Activated CD4-positive, CD25-positive, alpha-beta regulatory T cell treated with anti-CD3 and anti-CD28 coated beads, Interleukin-2, amount 50 U/mL, for 24 hours (primary cell): ENCODE data around the gene GBGT1.

ENCODE experiments used
- ATAC-seq, 2 donors: fragments of 150-1000 bp; cut with Tn5 transposase; one replicate each; pipeline ENCODE4 v1.10.0; 2021; ENCODE audit warnings: mild to moderate bottlenecking in 1 of 2, moderate library complexity in 1 of 2

GBGT1 gene

DNA sequence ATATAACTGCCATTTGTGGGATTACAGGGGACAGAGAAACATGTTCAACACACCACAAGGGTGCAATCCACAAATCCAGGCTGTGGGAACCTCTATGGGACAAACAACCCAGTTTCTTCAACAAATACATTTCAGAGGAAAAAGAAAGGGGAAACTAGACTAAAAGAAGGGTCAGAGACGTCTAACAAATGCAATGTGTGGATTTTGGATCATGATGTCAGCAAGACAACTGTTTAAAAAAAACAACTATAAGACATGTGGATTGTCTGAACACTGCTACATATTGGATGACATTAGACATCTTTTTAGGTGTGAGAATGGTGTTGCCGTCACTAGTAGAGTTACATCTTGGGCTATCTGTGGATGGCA is 38.8 kb downstream of the GBGT1 start:
- ATAC-seq: no peak

- ATAC-seq: no peak
Measured at GRCh38 chr9:133124123-133124906, 39.4 kb downstream of the GBGT1 start.

GRCh38 chr9:133122935-133123611 is 40.6 kb downstream of the GBGT1 start:
- no peak for ATAC-seq

DNA sequence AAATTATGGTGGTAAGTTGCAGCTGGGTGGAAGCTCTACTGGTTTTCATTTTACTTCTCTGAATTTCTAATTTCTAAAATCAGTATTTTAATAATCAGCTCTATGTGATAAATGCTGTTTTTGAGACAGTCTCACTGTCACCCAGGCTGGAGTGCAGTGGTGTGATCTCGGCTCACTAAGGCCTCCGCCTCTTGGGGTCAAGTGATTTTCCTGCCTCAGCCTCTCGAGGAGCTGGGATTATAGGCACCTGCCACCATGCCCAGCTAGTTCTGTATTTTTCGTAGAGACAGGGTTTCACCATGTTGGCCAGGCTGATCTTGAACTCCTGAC is 41.1 kb downstream of the GBGT1 start:
- ATAC-seq: no peak

- ATAC-seq: no peak
Measured at GRCh38 chr9:133121915-133122550, 41.7 kb downstream of the GBGT1 start.

DNA sequence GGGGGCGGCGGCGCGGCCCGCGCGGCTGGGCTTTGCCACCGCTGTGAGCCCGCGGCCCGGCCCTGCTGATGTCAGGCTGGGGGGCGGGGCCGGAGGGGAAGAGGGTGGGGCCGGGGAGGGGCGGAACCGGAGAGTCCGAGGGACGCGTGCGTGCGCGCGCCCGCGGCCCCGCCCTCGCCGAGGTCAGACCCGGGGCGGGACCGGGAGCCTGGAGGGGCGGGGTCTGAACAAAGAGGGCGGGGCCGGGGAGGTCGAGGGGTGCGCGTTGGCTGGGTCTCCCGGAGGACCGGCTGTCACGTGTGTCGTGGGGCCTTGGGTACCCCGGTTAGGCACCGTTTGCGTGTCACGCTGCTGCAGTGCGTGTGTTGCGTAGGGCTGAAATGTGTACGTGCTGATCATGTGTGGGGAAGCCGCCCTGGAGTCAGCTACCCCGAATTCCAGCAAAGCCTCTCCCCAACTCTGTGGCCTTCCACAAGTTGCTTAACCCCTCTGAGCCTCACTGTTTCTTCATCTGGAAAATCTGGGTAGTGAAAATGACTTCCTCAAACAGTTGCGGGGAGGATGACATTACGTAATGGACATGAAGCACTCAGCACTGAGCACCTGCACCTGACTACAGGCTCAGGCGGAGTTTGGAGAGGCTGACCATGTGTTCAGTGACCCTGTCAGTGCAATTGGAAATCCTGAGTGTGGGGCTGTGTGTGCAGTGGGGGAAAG is 42.4 kb downstream of the GBGT1 start, which contains the start of gene RALGDS:
RALGDS (minus strand) TSS at position 43 of the 717 bp plus-strand sequence. CDS start 86 bp downstream, outside the sequence.
- peak; percentile 80 to 84 for ATAC-seq

DNA sequence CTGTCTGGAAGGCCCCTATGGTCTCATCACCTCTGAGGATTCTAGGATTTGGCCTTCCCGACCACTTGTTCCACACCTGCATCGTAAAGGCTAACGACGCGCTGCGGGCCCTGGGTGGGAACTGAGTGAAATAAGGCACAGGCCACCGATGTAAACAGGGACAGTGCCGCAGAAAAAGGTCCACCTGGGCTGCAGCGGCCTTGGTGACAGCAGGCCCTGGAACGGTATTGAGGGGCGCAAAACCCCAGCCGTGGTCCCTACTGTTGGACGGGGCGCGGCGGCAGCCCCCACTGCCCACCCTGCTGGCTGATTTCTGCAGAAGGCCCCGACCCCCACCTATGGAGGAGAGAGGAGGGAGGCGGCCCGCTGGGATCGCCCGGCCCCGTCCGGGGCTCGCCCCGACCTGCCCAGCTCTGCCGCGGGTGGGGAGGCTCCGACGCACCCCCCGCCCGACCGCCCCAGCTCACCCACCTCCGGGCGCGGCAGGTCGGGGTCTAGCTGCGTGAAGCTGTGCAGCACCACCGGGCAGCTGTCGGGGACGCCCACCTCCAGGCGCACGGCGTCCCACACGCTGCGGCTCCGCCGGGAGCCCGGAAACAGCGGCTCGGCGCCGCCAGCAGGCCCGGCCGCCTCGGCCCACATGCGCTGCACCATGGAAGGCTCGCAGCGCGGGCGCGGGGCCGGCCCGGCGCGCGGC is 43.1 kb downstream of the GBGT1 start:
- no peak for ATAC-seq

DNA sequence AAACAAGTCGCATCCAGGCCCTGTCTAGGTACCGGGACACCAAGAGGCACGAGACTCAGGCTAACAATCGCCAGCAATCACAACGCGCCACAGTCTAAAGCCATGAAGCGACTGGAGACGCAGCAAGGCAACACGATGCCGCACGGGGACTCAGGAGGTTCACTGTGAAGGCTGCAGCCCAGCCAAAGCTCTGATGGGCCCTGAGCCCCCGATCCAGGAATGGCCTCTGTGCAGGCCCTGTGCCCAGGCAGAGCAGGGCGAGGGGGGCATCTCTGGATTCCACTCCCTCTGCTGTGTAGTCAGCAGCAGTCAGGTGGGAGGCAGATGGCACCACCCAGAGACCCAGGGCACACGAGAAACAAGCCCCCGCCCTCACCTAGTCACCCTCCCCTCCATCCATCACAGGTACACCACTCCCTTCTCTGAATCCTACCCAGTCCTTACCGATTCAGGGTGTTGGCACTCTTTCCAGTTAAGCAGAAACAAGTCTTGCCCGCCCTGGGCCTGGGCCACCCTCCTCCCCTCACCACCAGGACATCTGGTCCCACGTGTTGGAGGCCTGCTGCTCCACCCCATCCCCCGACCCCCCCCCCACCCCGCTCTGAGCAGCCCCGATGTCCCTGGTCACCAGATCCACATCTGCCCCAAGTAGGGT is 43.7 kb downstream of the GBGT1 start:
- ATAC-seq: no peak

DNA sequence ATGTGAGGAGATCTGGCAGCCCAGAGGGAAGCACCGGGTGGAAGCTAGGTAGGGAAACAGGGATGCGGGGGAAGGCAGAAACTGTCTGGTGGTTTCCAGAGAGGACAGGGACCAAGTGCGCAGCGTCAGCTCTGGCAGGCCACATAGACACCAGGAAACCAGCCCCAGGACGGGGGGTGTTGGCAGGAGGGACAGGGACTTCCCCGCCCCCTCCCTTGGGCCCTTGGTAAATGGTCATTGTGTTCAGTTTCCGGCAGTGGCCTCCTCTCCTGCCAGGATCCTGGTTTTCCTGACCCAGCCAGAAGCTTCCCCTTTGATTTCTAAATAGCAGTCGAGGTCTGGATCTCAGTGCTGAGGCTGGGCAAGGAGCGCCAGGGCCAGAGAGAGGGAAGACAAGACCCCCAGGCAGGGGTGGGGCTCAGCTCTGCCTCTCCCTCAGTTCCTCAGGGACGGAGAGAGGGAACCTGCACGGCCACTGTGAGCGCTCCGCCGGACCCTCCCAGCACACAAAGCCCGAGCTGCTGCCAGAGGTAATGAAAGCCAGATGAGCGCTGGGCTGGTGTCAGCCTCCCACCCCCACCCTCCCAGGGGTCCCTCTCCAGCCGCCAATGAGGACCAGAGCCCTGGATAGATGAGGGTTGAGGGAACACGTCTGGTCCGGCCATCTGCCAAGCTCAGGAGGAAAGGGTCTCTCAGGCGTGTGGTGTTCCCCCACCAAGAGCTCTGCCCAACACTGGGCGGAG is 44.4 kb downstream of the GBGT1 start:
- no peak for ATAC-seq

DNA sequence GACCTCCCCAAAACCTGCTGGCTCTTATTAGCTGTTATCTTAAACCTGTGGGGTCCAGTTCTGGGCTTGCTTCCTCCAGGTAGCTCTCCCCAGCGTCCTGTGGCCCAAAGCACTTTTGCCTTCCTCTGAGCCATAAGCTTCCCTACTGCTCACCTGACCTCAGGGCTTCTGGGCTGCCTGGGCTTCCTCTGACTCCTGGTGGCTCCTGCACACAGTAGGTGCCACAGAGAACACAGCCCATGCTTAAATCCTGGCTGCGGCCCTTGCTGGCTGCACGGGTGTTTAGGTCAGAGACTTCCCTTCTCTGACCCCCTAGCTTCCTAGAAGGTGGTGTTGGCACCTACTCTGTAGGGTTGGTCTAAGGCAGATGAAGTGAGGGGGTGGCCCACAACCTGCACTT is 45.1 kb downstream of the GBGT1 start:
- no peak for ATAC-seq

GRCh38 chr9:133118179-133118520 is 45.6 kb downstream of the GBGT1 start:
- ATAC-seq: no peak

DNA sequence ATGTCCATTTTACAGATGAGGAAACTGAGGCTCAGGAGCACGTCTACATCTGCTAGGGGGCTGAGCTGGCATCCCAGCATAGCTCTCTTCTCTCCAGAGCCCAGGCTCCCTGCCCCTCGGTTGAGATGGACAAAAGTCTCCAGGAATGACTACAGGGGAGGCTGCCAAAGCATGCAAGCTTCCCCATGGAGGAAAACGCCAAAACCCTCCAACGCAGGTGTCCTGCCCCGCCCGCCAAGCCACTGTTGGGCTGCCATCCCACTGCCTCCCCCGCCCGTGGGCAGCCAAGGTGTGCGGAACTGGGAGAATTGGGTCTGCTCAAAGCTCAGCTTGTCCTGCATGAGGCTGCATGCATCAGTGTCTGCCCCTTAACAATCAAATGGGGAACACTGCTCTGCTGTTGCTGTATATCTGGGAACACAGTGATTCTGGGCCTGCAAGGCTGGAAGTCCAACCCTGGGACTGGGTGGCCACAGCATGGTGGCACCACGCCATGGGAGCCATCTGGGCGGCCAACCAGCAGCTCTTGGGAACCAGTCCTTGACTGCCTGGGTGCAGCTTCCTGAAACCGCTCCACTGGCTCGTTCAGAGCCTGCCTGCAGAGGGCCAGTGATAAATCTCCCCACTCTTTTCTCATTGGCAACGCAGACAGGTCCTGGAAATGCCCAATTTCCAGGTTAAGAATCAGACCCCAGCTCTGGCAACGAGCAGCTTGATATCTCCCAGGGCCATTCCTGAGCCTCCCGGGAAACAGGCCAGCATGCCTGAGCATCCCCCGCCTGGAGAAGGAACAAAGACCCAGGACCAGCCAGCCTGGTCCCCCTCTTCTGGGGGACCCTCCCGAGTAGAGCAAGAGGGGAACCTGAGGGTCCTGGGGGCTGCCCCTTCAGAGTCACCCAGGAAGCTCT is 46.2 kb downstream of the GBGT1 start:
- ATAC-seq: no peak

DNA sequence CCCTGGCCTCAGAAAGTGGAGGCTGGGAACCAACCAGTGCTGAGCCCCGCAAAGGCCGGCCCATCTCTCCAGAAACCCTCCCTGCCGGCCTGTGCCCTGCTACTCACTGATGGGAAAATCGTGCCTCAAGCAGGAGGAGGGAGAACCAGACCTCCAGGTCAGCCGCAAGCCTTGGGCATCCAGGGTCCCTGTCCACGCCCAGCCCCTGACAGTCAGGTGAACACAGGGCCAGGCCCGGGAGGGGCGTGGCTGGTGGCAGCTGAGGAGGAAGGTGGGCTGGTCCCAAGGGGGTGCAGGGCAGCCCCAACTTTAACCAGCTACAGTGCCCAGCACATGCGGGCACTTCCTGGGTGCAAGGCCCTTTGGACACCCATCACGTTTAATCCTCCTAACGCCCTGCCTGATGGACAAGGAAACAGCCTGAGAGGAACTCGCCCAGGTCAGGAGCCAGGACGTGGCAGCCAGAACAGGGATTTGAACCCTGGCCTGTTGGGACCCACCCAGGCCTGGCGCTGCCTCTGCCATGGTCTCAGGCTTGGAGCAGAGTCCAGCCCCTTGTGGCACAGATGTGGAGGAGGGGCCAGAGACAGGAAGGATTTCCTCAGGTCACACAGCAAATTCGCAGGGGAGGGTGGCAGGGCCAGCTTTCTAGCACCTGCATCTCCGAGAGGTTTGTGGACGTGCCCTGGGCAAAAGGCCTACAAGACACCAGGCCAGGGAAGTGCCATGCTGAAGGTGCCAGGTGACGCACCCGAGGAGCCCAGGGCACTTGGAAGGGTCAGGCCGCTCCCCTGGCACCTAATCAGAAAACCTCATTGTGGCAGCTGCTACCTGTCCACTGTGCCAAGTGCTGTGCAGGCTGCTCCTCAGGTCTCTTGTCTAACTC is 47.1 kb downstream of the GBGT1 start:
- no peak for ATAC-seq

DNA sequence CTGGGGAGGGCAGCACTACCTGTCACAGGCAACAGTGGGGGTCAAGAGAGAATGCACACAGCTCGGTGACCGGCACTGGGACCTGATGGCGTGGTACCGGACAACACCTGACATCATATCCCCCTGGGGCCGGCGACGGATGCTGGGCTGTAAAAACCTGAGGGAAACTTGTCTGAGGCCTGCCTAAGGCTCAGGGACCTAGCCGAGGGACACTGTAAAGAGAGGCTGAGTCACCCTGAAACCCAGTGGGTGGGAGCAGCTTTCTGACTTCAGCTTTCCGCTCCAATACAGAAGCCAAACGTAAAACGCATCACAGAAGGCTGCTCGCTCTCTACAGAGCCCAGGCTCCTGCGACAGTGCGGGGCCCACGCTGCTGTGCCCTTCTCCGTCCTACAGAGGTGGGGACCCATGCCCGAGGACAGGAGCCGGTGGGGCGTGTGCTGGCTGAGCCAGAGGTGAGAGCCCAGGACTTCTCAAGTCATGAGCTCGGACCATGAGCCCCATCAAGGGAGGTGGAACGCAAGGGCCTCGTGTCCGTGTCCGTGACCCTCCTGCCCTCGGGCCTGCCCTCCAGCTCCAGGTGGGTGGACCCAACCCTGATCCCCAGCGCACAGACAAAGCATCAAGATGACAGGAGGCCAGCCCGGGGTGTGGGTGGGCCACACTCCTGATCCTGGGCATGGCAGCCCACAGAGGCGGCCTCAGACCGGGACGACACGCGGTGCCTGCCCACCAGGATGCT is 47.9 kb downstream of the GBGT1 start:
- peak; percentile 98 to 99 for ATAC-seq

DNA sequence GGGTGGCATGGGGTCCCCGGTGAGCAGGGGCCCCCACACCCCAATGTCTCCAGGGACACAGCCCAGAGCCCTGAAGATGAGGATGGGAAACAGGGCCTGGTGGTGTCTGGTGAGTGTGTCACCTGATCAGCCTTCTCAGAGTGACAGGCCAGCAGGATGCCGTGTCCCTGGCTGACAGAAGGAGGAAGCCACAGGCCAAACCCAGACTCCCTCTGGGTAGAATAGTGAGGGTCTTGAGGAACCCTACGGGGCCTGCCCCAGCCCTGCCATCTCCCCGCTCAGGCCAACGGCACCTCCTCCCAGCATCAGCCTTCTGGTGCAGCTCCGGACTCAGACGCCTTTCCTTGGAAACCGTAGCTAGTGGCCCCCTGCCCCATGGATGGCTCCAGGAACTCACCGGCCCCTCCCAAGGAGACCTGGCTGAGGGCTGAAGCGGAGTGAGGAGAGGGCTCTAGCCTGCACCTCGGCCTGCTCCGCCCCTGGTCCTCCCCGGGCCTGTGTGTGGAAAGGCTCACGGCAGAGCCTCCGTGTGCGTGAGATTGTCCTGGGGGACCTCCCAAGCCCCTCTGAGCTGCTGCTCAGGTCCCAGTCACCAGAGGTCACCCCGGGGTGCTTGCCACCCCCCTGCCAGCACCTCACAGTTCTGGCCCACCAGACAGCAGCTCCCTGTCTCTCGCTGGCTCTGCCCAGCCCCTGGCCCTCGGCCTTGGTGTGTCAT is 48.7 kb downstream of the GBGT1 start:
- ATAC-seq: no peak

DNA sequence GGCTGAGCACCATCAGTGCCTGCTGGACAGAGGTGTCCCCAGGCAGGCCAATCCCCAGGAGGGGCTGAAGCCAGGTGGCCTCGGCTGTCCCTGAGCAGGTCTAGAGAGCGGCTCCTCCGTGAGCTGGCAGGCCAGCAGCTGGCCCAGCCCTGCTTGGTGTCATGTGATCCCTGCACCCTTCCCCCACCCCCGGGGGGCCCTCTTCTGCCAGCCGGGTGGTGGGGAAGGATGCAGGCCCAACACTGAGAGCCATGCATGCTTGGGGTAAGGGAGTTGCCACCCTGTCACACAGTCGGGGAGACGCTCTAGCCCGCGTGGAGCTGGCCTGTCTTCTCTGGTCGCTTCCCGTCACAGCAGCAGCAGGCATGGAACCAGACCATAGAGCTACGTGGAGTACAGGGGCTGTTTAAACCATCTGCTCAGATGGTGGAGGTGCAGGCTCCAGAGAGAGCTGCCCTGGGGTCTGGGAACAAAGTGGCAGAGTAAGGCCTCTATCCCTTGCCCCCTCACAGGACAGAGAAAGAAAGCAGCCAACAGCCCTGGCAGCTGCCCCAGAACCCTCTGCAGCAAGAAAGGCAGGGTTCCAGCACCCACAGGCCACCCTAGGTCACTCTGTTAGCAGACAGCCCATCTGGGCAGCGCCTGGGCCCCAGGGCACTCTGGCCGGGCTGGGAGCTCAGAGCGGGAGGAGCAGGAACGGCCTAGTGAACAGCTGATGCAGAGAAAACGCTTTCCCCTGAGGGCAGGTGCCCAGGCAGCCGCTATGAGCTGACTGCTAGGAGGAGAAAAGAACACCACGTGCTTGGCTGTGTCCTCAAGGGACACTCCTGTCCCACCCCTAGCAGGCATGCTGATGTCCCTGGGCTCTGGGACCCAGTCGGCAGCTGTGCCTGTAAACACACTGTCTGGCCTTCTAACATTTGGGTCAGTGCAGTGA is 49.5 kb downstream of the GBGT1 start:
- no peak for ATAC-seq
